ENCODE measurements around the gene LRRC73.
"Not testable (repeated sequence)": the region's sequence is repeated elsewhere in the genome, so short reads cannot be mapped to it uniquely, and the experiment has no call there.

LRRC73 gene

DNA sequence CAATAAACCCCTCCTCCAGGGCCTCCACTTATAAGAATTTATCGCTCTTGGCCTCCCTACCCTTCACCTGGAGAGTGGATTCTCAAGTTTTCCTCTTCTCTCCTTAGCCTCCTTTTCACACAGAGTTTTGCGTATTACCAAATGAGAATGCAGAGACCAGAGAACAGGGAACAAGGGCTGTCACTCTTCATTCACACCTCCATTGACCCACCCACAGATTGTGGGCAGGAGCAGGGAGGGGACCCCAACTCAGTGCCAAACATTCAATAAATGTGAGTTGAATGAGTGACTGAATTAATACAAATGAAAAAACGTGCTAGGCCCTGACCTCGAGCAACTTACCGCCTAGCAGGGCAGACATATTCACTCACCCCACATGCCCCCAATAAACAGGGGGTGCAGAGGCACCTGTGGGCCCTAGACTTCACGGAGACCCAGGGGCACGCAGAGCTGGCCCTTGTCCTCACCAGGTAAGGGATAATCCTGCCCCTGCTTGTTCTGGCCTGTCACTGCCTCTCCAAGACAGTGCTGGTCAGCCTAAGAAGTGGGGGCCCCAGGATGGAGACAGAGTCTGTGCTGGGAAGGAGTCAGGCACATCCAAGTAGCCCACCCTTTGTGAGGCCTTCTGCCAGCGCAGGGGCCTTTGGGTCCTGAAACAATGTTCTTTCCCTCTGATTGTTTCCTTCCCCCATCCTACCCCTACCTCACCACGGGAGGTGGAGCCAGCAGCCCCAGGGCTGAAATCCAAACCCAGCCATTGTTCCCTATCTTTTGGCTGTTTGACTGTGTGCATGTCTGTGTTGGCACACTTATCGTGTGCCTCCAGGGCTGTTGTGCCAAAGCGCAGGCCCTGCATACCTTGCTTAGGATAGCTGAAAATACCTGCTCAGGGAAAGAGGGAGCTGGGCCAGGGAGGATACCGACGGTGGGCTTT lies 41.1 kb downstream of the LRRC73 start:
- no peak overlapping the region for H3K4me3 ChIP-seq
- no peak for TF ChIP-seq CTCF (IDR thresholded peaks at IDR 0.05)
- DNase-seq (ENCODE audit: low spot score): no peak
- H3K27ac ChIP-seq: no peak overlapping the region

GRCh38 chr6:43468240-43468639 lies 41.9 kb downstream of the LRRC73 start:
- no peak for DNase-seq (ENCODE audit: low spot score)
- TF ChIP-seq CTCF (IDR thresholded peaks at IDR 0.05): no peak
- Histone ChIP-seq H3K27ac (no peak overlapping the region), H3K4me3 (no peak overlapping the region)

DNA sequence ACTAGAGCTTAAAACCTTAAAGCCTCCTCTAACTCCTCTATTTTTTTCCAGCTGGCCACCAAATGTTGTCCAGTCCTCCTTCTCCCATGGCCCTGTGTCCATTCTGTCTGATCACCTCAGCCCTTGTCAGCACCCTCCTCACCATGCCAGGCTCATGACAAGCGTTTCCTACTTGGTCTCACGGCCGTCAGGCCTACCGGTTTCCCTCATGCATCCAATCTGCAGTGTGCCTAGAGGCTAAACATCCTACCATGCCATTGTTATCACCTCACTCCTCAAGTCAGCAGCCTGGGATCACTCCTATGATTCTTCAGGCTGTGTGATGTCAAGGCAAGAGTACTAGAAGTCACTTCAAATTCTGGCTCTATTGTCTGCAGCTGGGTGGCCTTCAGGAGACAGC lies 42.4 kb downstream of the LRRC73 start:
- Histone ChIP-seq H3K27ac (no peak overlapping the region), H3K4me3 (no peak overlapping the region)
- no peak for DNase-seq (ENCODE audit: low spot score)
- no peak for TF ChIP-seq CTCF (IDR thresholded peaks at IDR 0.05)

DNA sequence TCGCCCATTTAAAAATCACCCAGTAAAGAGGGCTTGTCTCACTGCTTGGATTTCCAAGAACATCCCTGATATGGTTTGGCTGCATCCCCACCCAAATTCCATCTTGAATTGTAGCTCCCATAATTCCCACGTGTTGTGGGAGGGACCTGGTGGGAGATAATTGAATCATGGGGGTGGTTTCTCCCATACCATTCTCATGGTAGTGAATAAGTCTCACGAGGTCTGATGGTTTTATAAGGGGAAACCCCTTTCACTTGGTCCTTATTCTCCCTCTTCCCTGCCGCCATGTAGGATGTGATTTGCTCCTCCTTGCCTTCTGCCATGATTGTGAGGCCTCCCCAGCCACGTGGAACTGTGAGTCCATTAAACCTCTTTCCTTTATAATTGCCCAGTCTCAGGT lies 42.9 kb downstream of the LRRC73 start:
- H3K4me3 ChIP-seq; H3K27ac ChIP-seq; DNase-seq (ENCODE audit: low spot score): not testable (repeated sequence)

DNA sequence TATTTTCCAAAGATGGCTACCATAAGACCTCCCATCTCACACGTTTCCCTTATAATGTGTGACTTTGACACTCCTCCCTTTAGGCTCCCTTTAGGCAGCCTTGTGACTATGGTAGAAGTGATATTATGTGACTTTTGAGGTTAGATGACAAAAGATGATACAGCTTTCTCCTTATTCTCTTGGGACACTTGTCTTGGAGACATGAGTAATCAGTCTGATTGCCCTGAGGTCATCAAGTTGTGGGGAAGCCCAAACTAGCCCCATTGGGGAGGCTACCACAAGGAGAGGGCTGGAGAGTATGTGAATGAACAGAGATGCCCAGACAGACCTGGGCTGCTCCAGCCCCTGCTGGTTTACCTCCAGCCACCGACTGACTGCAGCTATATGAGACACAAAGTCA lies 44.2 kb downstream of the LRRC73 start:
- DNase-seq (ENCODE audit: low spot score): no peak
- Histone ChIP-seq H3K4me3 (no peak overlapping the region), H3K27ac (no peak overlapping the region)
- no peak for TF ChIP-seq CTCF (IDR thresholded peaks at IDR 0.05)

DNA sequence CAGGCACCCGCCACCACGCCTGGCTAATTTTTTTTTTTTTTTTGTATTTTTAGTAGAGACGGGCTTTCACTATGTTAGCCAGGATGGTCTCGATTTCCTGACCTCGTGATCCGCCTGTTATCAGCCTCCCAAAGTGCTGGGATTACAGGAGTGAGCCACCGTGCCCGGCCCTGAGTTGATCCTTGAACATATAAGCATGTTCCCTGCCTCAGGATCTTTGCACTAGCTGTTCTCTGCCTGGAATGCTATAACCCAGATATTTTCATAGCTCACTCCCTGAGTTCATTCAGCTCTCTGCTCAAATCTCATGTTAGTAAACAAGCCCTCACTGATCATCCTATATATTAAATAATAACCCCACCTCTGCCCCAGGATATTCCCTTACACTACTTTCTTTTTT lies 45.8 kb downstream of the LRRC73 start:
- no peak overlapping the region for H3K27ac ChIP-seq
- TF ChIP-seq CTCF (IDR thresholded peaks at IDR 0.05): no peak
- no peak for DNase-seq (ENCODE audit: low spot score)
- H3K4me3 ChIP-seq: no peak overlapping the region

- no peak for DNase-seq (ENCODE audit: low spot score)
- H3K4me3 ChIP-seq: no peak overlapping the region
- H3K27ac ChIP-seq: no peak overlapping the region
- no peak for TF ChIP-seq CTCF (IDR thresholded peaks at IDR 0.05)
These were observed 48.2 kb downstream of the LRRC73 start for GRCh38 chr6:43461936-43462335.

All from coronary artery (tissue), 2 donors.